SU-DHL-6 (cell line): ENCODE data around the gene TIMP2.

ENCODE experiments used
- CTCF ChIP-seq: fragments of 200-600 bp; sonication (generic); IDR thresholded peaks from one replicate; pipeline ENCODE4 v1.5.1; 2017; ENCODE audit warnings: antibody characterized with exemption, mild to moderate bottlenecking, low read length, moderate library complexity; ENCODE audit not compliant: insufficient read depth, poor library complexity, severe bottlenecking
- EZH2phosphoT487 ChIP-seq: fragments of 200-600 bp; sonication (generic), shearing (Covaris generic); conservative IDR thresholded peaks from 2 replicates; pipeline ENCODE4 v1.6.1; 2018; ENCODE audit warnings: mild to moderate bottlenecking, antibody characterized with exemption, low read length, moderate library complexity, mixed read lengths

GRCh38 chr17:78966910-78967600 lies 41.9 kb upstream of the TIMP2 start:
- no peak for TF ChIP-seq CTCF
- no peak for TF ChIP-seq EZH2phosphoT487
